Fibroblast of villous mesenchyme (primary cell): ENCODE results near the gene XIRP1. TPM values are rescaled to one million over a fixed set of nuclear protein-coding genes. Genes with fewer than 3 reads are reported as not detected.

Experiments used
- small RNA-seq: library from RNA; depleted of rRNA; stranded (forward); fragments of <200 nt; gene quantifications from one replicate; pipeline ENCODE3, GENCODE V24; 2012
- total RNA-seq: library from RNA; depleted of rRNA; stranded (reverse); fragments of >200 nt; gene quantifications from 2 replicates; pipeline ENCODE4 v1.2.3, GENCODE V29; 2012

XIRP1 gene
- total RNA-seq, 1 donor, result not detected

Small RNA genes lying within 50 kb of the gene (small RNA-seq; reads per million reads assigned to genes)
- gene RF00017, result not detected

Other genes with a start within 250 kb of the XIRP1 start
- gene SCN11A, start 140.7 kb downstream of the XIRP1 start, total RNA-seq, result under 0.01 TPM in 2 replicates
- 19.6 and 30.2 TPM in 2 replicates for gene WDR48, start 140.6 kb downstream of the XIRP1 start, total RNA-seq
- 44.9 and 50.9 TPM in 2 replicates for gene GORASP1, start 85.0 kb downstream of the XIRP1 start, total RNA-seq
- 3.5 and 3.9 TPM in 2 replicates for gene TTC21A, start 84.9 kb downstream of the XIRP1 start, total RNA-seq
- gene CSRNP1, start 39.0 kb downstream of the XIRP1 start, total RNA-seq, result 16.8 and 20.7 TPM in 2 replicates
- not detected in 2 replicates for gene CX3CR1, start 87.4 kb upstream of the XIRP1 start, total RNA-seq
- gene CCR8, start 137.1 kb upstream of the XIRP1 start, total RNA-seq, result not detected in 2 replicates
- 18.4 and 22.5 TPM in 2 replicates for gene SLC25A38, start 190.8 kb upstream of the XIRP1 start, total RNA-seq
- 964 and 1,304 TPM in 2 replicates for gene RPSA, start 214.1 kb upstream of the XIRP1 start, total RNA-seq